DND-41 (cell line): Measurements from ENCODE around the gene SETBP1.

Experiments
- ATAC-seq: fragments of 200-7000 bp; cut with Tn5 transposase; 3 replicates; pipeline ENCODE4 v1.9.1; 2021; ENCODE audit warnings: low read depth; ENCODE audit not compliant: insufficient read depth
- DNase-seq: peaks from one replicate; pipeline ENCODE4 v3.0.0-alpha.2; 2020
- H2AFZ ChIP-seq: 2 replicates; pipeline ENCODE4 v1.6.0; 2012; ENCODE audit warnings: low read depth, low read length
- H3K27ac ChIP-seq: 2 replicates; pipeline ENCODE4 v1.5.1; 2012; ENCODE audit warnings: low read length, inconsistent platforms
- H3K27me3 ChIP-seq: fragments of 200-600 bp; sonication (generic); 2 replicates; pipeline ENCODE4 v1.6.0; 2012; ENCODE audit warnings: low read length, mild to moderate bottlenecking, inconsistent platforms; ENCODE audit not compliant: insufficient read depth, poor library complexity
- H3K36me3 ChIP-seq: 2 replicates; pipeline ENCODE4 v1.5.1; 2012; ENCODE audit warnings: low read length, inconsistent platforms; ENCODE audit not compliant: insufficient read depth
- H3K4me1 ChIP-seq: 2 replicates; pipeline ENCODE4 v1.5.1; 2012; ENCODE audit warnings: mild to moderate bottlenecking, low read length; ENCODE audit not compliant: insufficient read depth
- H3K4me2 ChIP-seq: 2 replicates; pipeline ENCODE4 v1.6.0; 2012; ENCODE audit warnings: mild to moderate bottlenecking, moderate library complexity, low read length, inconsistent platforms; ENCODE audit not compliant: insufficient read depth
- H3K4me3 ChIP-seq, 2 experiments: fragments of 200-600 bp in 1 of 2; shearing (Covaris generic) in 1 of 2; 2 replicates each; pipeline ENCODE4 v1.5.1; 2012 to 2016; ENCODE audit warnings: inconsistent platforms in 2 of 2, low read length in 2 of 2, mild to moderate bottlenecking in 2 of 2, low read depth in 1 of 2, moderate library complexity in 1 of 2
- H3K79me2 ChIP-seq: 2 replicates; pipeline ENCODE4 v1.6.0; 2012; ENCODE audit warnings: low read length, inconsistent platforms; ENCODE audit not compliant: insufficient read depth
- H3K9ac ChIP-seq: 2 replicates; pipeline ENCODE4 v1.6.0; 2012; ENCODE audit warnings: low read depth, mild to moderate bottlenecking, inconsistent platforms, low read length, moderate library complexity
- H3K9me3 ChIP-seq: 2 replicates; pipeline ENCODE4 v1.5.1; 2012; ENCODE audit warnings: low read length, moderate library complexity, mild to moderate bottlenecking, inconsistent platforms; ENCODE audit not compliant: insufficient read depth, severe bottlenecking
- H4K20me1 ChIP-seq: 2 replicates; pipeline ENCODE4 v1.6.0; 2012; ENCODE audit warnings: low read length; ENCODE audit not compliant: insufficient read depth
- EZH2 ChIP-seq: IDR thresholded peaks from 3 replicates; pipeline ENCODE4 v1.6.1; 2012; ENCODE audit warnings: borderline replicate concordance, low read depth, mild to moderate bottlenecking, moderate library complexity, low read length, inconsistent platforms; ENCODE audit not compliant: severe bottlenecking
- TF ChIP-seq, protein P1 (sequence below): IDR thresholded peaks from 2 replicates; pipeline ENCODE4 v1.5.1; 2012; ENCODE audit warnings: borderline replicate concordance, low read length, moderate library complexity, mild to moderate bottlenecking; ENCODE audit not compliant: poor library complexity, severe bottlenecking; ENCODE audit errors: extremely low read depth

SETBP1 gene

DNA sequence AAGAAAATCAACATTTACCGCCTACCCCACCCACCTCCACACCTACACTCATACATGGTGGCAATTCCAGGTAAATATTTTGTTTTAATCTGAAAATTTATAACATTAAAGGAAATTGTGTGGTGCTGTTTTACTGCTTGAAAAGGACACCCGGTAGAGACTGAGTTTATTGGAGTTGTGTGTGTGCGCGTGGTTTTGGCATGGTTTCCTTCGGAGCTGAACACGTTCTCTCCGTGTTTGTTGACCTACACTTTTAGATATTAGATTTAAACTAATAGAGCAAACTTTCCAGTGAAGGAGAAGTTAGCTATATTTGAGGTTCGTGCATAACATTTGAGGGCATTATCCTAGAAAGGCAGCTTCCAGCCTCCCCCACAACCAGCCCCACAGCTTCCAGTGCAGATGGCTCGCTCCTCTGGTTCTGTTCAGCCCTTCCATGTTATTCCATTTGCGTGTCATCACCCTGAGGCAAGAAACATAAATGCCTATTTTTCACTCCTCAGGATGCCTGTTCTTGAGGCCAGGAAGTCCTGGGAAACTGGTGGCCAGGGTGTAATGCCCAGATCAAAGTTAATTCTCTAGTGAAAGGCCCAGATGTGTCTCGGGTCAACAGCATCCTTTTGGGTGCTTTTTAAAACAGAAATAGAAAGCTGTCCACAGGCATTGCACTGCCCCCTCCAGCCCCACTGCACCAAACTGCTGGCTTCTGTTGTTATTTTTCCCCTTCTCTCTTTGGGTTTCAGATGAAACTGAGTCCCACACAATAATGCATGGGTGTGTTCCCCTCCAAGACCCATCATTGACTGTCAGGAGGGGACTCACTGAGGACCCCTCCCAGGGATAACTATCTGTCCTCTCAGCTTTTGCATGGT lies 190.2 kb downstream of the SETBP1 start:
- TF ChIP-seq, protein P1, sequence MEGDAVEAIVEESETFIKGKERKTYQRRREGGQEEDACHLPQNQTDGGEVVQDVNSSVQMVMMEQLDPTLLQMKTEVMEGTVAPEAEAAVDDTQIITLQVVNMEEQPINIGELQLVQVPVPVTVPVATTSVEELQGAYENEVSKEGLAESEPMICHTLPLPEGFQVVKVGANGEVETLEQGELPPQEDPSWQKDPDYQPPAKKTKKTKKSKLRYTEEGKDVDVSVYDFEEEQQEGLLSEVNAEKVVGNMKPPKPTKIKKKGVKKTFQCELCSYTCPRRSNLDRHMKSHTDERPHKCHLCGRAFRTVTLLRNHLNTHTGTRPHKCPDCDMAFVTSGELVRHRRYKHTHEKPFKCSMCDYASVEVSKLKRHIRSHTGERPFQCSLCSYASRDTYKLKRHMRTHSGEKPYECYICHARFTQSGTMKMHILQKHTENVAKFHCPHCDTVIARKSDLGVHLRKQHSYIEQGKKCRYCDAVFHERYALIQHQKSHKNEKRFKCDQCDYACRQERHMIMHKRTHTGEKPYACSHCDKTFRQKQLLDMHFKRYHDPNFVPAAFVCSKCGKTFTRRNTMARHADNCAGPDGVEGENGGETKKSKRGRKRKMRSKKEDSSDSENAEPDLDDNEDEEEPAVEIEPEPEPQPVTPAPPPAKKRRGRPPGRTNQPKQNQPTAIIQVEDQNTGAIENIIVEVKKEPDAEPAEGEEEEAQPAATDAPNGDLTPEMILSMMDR: no peak
- TF ChIP-seq EZH2: no peak
- no peaks in the 10 kb centered on the region for H3K27me3 ChIP-seq

DNA sequence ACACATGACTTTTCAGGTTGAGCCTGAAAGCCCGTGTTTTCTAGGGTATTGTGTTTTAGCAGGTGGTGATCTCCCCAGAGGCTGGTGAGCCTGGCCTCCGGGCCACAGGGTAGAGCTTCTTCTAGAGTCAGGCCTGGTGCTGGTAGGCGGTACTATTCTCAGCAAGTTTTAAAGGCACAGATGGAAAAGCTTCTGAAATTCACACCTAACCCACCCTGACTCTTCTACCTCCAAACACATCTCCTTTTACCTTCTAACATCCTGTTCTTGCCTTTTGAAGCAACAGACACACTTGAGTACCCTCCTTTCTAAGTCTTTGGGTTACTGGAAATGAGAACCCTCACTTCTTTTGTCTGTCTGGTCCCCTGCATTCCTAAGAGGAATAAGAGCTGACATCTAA lies 191.1 kb downstream of the SETBP1 start:
- H3K79me2 ChIP-seq: no peaks in the 10 kb centered on the region
- no peak overlapping the region for H3K9ac ChIP-seq
- H3K4me1 ChIP-seq: no peaks in the 10 kb centered on the region
- no peaks in the 10 kb centered on the region for H3K27me3 ChIP-seq
- H3K27ac ChIP-seq: no peak overlapping the region
- H3K4me2 ChIP-seq: no peak overlapping the region
- H2AFZ ChIP-seq: no peak overlapping the region
- no peaks in the 10 kb centered on the region for H3K36me3 ChIP-seq
- no peak for TF ChIP-seq EZH2
- TF ChIP-seq, protein P1: no peak
- no peak for ATAC-seq
- H4K20me1 ChIP-seq: no peaks in the 10 kb centered on the region
- no peak for DNase-seq
- no peak overlapping the region for H3K4me3 ChIP-seq
- no peaks in the 10 kb centered on the region for H3K9me3 ChIP-seq

More for the DNA sequence above, 190.2 kb downstream of the SETBP1 start:
- H3K4me3 ChIP-seq: no peak overlapping the region
- H4K20me1 ChIP-seq: no peaks in the 10 kb centered on the region
- H2AFZ ChIP-seq: no peak overlapping the region
- no peaks in the 10 kb centered on the region for H3K4me1 ChIP-seq
- H3K9ac ChIP-seq: no peak overlapping the region
- H3K27ac ChIP-seq: no peak overlapping the region
- ATAC-seq: no peak
- H3K79me2 ChIP-seq: no peaks in the 10 kb centered on the region
- H3K4me2 ChIP-seq: no peak overlapping the region
- H3K9me3 ChIP-seq: no peaks in the 10 kb centered on the region
- DNase-seq: no peak
- no peaks in the 10 kb centered on the region for H3K36me3 ChIP-seq

DNA sequence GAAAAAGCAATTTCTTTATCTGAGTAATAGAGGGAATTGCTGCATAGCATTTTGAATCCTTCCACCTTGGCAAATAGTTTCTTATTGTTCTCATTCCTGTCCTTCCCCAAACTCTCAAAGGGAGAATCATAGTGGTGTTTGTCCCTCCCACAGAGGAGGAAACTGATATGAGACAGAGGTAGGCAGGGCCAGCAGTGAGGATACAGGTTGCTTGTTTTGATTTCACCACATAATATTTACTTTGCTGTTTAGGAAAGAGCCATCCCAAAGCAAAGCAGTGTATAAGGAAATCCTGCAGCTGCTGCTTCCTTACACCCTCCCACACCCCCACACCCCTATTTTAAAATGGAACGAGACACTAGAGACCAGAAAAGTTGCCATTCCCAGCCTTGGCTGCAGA lies 195.3 kb downstream of the SETBP1 start:
- no peak for ATAC-seq
- TF ChIP-seq, protein P1: no peak
- TF ChIP-seq EZH2: no peak

More for the DNA sequence above, 195.3 kb downstream of the SETBP1 start:
- Histone ChIP-seq H3K36me3 (no peaks in the 10 kb centered on the region), H3K27ac (no peak overlapping the region), H3K9ac (no peak overlapping the region), H4K20me1 (no peaks in the 10 kb centered on the region), H3K4me1 (no peaks in the 10 kb centered on the region), H2AFZ (no peak overlapping the region), H3K4me3 (no peak overlapping the region), H3K9me3 (no peaks in the 10 kb centered on the region), H3K27me3 (no peaks in the 10 kb centered on the region), H3K79me2 (no peaks in the 10 kb centered on the region), H3K4me2 (no peak overlapping the region)
- DNase-seq: no peak
